Smooth muscle cell of the umbilical artery (primary cell): ENCODE results near the gene DOP1A. TPM values are rescaled to one million over a fixed set of nuclear protein-coding genes. Genes with fewer than 3 reads are reported as not detected.

Source experiments
- total RNA-seq: library from RNA; depleted of rRNA; stranded (reverse); fragments of >200 nt; gene quantifications from 2 replicates; pipeline ENCODE4 v1.2.3, GENCODE V29; 2014

The DOP1A gene
- total RNA-seq = 30.4 and 33.9 TPM in 2 replicates

GRCh38 chr6:83067448-83068439 is at the start of gene DOP1A:
Gene DOP1A, plus strand, starts transcription at chr6:83067671. Its CDS starts 29,307 bp downstream, at chr6:83096978.

GRCh38 chr6:83065511-83066192 is 1.8 kb upstream of the DOP1A start, which contains the start of gene UBE3D:
Gene UBE3D, minus strand, starts transcription at chr6:83065841. Its CDS starts 123 bp downstream, at chr6:83065718.

GRCh38 chr6:83192871-83193746 is 125.6 kb downstream of the DOP1A start, which contains the start of the genes PGM3 and RWDD2A:
Gene PGM3, minus strand, starts transcription at chr6:83193265. Its CDS starts 2,253 bp downstream, at chr6:83191012.
Gene RWDD2A, plus strand, starts transcription at chr6:83193357. Its CDS starts 1,095 bp downstream, at chr6:83194452.

Other genes starting within 250 kb of the DOP1A start
- gene UBE3D, start 1.8 kb upstream of the DOP1A start, total RNA-seq = 7.2 and 8.9 TPM in 2 replicates
- gene PGM3, start 125.6 kb downstream of the DOP1A start, total RNA-seq = 247 and 279 TPM in 2 replicates
- gene RWDD2A, start 125.7 kb downstream of the DOP1A start, total RNA-seq = 4.8 and 5.2 TPM in 2 replicates